Measurements from ENCODE around the gene EXOC4.

Gene EXOC4

GRCh38 chr7:133365917-133366316, 113.0 kb downstream of the EXOC4 start:
- no peak for DNase-seq

GRCh38 chr7:133367561-133367960, 114.7 kb downstream of the EXOC4 start:
- no peak for DNase-seq

- DNase-seq = no peak
Measured at GRCh38 chr7:133369130-133369529, 116.3 kb downstream of the EXOC4 start.

GRCh38 chr7:133371616-133372015, 118.7 kb downstream of the EXOC4 start:
- no peak for DNase-seq

GRCh38 chr7:133372337-133372736, 119.5 kb downstream of the EXOC4 start:
- DNase-seq = no peak

- no peak for DNase-seq
Measured at GRCh38 chr7:133376514-133376913, 123.6 kb downstream of the EXOC4 start.

- DNase-seq = no peak
Measured at GRCh38 chr7:133381965-133382364, 129.1 kb downstream of the EXOC4 start.

- DNase-seq = no peak
Measured at GRCh38 chr7:133382775-133383559, 130.1 kb downstream of the EXOC4 start.

- no peak for DNase-seq
Measured at GRCh38 chr7:133386205-133386604, 133.3 kb downstream of the EXOC4 start.

- DNase-seq = no peak
Measured at GRCh38 chr7:133389727-133390126, 136.8 kb downstream of the EXOC4 start.

- DNase-seq = no peak
Measured at GRCh38 chr7:133391206-133391605, 138.3 kb downstream of the EXOC4 start.

- no peak for DNase-seq
Measured at GRCh38 chr7:133394369-133394768, 141.5 kb downstream of the EXOC4 start.

GRCh38 chr7:133395551-133395950, 142.7 kb downstream of the EXOC4 start:
- no peak for DNase-seq

- no peak for DNase-seq
Measured at GRCh38 chr7:133398506-133398905, 145.6 kb downstream of the EXOC4 start.

GRCh38 chr7:133401225-133401624, 148.3 kb downstream of the EXOC4 start:
- no peak for DNase-seq

GRCh38 chr7:133408212-133408611, 155.3 kb downstream of the EXOC4 start:
- DNase-seq = no peak

- no peak for DNase-seq
Measured at GRCh38 chr7:133409421-133409820, 156.5 kb downstream of the EXOC4 start.

GRCh38 chr7:133409966-133410365, 157.1 kb downstream of the EXOC4 start:
- DNase-seq = no peak

GRCh38 chr7:133411395-133411794, 158.5 kb downstream of the EXOC4 start:
- DNase-seq = no peak

GRCh38 chr7:133412942-133413341, 160.1 kb downstream of the EXOC4 start:
- no peak for DNase-seq

GRCh38 chr7:133419041-133419440, 166.2 kb downstream of the EXOC4 start:
- no peak for DNase-seq

GRCh38 chr7:133423618-133424017, 170.7 kb downstream of the EXOC4 start:
- no peak for DNase-seq

GRCh38 chr7:133428326-133428725, 175.4 kb downstream of the EXOC4 start:
- no peak for DNase-seq

GRCh38 chr7:133428876-133429275, 176.0 kb downstream of the EXOC4 start:
- DNase-seq = no peak

GRCh38 chr7:133429371-133429770, 176.5 kb downstream of the EXOC4 start:
- DNase-seq = no peak

All from CD4-positive, alpha-beta T cell treated with Interleukin-21 for 1 hour (primary cell).